Lower leg skin (tissue), 3 donors: Measurements from ENCODE around the gene CACFD1.

Source experiments
- POLR2A ChIP-seq, 2 donors: fragments of 450-650 bp; IDR thresholded peaks; one replicate each; pipeline ENCODE4 v1.6.1; 2016 to 2017; ENCODE audit warnings: antibody characterized with exemption in 2 of 2, mild to moderate bottlenecking in 1 of 2, moderate library complexity in 1 of 2
- TF ChIP-seq, protein P1 (sequence below), 3 donors: fragments of 450-650 bp; IDR thresholded peaks; one replicate each; pipeline ENCODE4 v1.5.1; 2016; ENCODE audit warnings: antibody characterized with exemption in 3 of 3, mild to moderate bottlenecking in 3 of 3, moderate library complexity in 2 of 3

DNA sequence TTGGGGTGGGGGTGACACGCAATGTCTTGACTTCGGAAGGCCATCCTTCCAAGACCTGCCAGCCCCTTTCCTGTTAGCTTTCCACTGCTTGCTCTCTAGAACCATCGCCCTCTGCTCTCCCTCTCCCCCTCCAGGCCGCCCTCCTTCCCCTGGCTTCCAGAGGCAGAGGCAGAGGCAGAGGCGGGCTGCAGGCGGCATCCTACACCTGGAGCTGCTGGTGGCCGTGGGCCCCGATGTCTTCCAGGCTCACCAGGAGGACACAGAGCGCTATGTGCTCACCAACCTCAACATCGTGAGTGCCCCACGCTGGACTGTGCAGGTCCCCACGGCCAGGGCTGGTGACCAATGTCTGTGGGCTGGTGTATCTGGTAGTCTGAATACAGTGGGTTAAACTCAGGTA, 35.6 kb upstream of the CACFD1 start:
- TF ChIP-seq, protein P1, sequence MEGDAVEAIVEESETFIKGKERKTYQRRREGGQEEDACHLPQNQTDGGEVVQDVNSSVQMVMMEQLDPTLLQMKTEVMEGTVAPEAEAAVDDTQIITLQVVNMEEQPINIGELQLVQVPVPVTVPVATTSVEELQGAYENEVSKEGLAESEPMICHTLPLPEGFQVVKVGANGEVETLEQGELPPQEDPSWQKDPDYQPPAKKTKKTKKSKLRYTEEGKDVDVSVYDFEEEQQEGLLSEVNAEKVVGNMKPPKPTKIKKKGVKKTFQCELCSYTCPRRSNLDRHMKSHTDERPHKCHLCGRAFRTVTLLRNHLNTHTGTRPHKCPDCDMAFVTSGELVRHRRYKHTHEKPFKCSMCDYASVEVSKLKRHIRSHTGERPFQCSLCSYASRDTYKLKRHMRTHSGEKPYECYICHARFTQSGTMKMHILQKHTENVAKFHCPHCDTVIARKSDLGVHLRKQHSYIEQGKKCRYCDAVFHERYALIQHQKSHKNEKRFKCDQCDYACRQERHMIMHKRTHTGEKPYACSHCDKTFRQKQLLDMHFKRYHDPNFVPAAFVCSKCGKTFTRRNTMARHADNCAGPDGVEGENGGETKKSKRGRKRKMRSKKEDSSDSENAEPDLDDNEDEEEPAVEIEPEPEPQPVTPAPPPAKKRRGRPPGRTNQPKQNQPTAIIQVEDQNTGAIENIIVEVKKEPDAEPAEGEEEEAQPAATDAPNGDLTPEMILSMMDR (IDR thresholded peaks at IDR 0.05), result no peak
- TF ChIP-seq POLR2A (IDR thresholded peaks at IDR 0.05), result no peak
